ENCODE data around the gene GPRC6A.

The GPRC6A gene, protein sequence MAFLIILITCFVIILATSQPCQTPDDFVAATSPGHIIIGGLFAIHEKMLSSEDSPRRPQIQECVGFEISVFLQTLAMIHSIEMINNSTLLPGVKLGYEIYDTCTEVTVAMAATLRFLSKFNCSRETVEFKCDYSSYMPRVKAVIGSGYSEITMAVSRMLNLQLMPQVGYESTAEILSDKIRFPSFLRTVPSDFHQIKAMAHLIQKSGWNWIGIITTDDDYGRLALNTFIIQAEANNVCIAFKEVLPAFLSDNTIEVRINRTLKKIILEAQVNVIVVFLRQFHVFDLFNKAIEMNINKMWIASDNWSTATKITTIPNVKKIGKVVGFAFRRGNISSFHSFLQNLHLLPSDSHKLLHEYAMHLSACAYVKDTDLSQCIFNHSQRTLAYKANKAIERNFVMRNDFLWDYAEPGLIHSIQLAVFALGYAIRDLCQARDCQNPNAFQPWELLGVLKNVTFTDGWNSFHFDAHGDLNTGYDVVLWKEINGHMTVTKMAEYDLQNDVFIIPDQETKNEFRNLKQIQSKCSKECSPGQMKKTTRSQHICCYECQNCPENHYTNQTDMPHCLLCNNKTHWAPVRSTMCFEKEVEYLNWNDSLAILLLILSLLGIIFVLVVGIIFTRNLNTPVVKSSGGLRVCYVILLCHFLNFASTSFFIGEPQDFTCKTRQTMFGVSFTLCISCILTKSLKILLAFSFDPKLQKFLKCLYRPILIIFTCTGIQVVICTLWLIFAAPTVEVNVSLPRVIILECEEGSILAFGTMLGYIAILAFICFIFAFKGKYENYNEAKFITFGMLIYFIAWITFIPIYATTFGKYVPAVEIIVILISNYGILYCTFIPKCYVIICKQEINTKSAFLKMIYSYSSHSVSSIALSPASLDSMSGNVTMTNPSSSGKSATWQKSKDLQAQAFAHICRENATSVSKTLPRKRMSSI

DNA sequence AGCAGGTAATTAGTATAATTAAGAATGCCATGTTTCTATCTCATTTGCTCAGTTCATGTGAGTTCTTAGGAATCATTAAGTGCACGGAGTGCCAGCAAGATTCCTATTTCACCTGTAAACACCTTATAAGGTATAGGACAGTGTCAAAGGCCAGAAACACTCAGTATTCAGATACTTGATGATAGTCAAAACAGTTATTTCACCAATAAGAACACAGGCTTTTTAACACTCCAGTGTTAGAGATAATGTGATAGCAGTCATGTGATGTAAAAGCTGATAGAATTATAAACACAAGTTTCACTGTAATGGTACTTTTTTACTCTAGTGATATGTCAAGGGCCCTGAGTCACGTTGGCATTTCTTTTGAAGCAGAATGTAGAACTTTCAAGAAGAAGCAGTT lies at the start of gene GPRC6A:
GPRC6A (minus strand) TSS at position 101 of the 400 bp plus-strand sequence; CDS start at position 31, 70 bp downstream.
- TF ChIP-seq, protein P1, sequence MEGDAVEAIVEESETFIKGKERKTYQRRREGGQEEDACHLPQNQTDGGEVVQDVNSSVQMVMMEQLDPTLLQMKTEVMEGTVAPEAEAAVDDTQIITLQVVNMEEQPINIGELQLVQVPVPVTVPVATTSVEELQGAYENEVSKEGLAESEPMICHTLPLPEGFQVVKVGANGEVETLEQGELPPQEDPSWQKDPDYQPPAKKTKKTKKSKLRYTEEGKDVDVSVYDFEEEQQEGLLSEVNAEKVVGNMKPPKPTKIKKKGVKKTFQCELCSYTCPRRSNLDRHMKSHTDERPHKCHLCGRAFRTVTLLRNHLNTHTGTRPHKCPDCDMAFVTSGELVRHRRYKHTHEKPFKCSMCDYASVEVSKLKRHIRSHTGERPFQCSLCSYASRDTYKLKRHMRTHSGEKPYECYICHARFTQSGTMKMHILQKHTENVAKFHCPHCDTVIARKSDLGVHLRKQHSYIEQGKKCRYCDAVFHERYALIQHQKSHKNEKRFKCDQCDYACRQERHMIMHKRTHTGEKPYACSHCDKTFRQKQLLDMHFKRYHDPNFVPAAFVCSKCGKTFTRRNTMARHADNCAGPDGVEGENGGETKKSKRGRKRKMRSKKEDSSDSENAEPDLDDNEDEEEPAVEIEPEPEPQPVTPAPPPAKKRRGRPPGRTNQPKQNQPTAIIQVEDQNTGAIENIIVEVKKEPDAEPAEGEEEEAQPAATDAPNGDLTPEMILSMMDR (conservative IDR thresholded peaks at IDR 0.05; ENCODE audit: control insufficient read depth, insufficient read depth, low read depth, low read length): no peak
- H3K4me3 ChIP-seq (ENCODE audit: control insufficient read depth, low read depth, low read length): no peak within 1 kb of the TSS
- DNase-seq (ENCODE audit: low read depth): no peak

DNA sequence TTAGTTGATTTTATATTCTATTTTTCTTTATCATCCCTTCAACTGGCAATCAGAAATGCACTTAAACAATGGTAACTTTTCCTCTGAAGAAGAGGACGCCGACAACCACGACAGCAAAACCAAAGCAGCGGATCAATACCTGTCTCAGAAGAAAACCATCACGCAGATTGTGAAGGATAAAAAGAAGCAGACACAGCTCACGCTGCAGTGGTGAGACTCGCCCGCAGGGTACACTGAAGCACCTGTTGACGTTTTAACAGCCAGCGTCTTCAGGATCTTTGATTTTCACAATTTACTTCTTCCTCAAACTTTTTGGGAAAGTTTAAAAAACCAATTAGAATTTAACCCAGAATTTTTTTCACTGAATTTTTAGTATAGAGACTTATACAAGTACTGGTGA lies 48.9 kb upstream of the GPRC6A start:
- no peak overlapping the region for H3K4me3 ChIP-seq (ENCODE audit: control insufficient read depth, low read depth, low read length)
- DNase-seq (ENCODE audit: low read depth): no peak
- TF ChIP-seq, protein P1 (conservative IDR thresholded peaks at IDR 0.05; ENCODE audit: control insufficient read depth, insufficient read depth, low read depth, low read length): no peak

DNA sequence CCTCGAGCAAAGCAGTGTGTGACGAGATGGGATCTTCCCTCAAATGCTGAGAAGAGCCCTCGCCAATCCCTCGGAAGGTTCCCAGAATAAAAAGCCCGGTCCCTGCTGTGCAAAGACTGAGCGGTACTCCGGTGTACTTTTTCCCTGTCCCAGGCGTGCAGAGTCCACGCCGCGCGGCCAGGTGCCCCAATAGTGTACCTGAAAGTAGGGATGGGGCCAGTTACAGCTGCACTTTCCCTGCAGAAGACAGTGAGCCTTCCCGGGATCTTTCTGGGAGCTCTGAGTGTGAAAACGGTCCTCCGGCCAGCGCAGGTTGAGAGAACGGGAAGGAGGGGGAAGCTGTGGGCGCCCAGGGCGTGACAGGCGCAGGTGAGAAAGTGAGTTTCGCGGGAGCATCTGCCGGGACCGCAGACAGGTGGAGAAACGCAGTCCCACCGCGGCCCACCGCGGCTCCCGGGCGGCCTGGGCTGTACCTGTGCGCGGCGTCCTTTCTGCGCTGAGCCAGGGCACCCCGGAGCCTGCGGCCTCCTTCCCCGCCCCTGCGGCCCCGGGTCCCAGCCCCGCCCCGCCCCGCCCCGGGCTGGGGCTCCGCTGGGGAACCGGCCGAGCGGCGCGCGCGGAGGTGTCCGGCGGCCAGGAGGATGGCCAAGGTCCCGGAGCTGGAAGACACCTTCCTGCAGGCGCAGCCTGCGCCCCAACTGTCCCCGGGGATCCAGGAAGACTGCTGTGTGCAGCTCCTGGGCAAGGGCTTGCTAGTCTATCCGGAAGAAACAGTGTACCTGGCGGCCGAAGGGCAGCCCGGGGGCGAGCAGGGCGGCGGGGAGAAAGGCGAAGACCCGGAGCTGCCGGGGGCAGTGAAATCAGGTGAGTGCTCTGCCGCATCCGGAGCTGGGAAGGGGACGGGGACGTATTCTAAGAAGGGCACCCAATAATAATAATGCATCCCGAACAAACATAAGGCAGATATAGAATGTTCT lies 48.0 kb upstream of the GPRC6A start, which contains the start of gene RFX6:
RFX6 (plus strand) TSS at position 608 of the 977 bp plus-strand sequence; CDS start at position 642, 34 bp downstream.
- H3K4me3 ChIP-seq (ENCODE audit: control insufficient read depth, low read depth, low read length): no peak within 1 kb of the TSS
- TF ChIP-seq, protein P1 (conservative IDR thresholded peaks at IDR 0.05; ENCODE audit: control insufficient read depth, insufficient read depth, low read depth, low read length): no peak
- no peak for DNase-seq (ENCODE audit: low read depth)

DNA sequence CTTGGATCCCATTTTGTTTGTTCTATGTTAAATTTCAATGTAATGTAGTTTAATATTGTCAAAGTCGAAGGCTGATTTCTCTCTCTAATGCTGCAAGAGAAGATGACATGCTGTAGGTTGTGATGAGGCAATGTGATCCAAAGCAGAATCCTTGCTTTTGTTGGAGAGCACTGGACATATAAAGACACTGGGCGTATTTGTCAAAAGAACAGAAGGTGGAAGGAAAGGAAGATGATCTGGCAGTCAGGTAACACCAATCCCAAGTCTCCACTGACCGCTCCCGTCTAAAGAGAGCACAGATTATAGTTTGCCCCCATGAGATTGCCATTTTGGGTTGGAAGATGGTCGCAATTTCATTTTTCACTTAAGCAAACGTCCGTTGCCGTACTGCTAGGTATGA lies 47.2 kb upstream of the GPRC6A start:
- DNase-seq (ENCODE audit: low read depth): no peak
- H3K4me3 ChIP-seq (ENCODE audit: control insufficient read depth, low read depth, low read length): no peak overlapping the region
- TF ChIP-seq, protein P1 (conservative IDR thresholded peaks at IDR 0.05; ENCODE audit: control insufficient read depth, insufficient read depth, low read depth, low read length): no peak

DNA sequence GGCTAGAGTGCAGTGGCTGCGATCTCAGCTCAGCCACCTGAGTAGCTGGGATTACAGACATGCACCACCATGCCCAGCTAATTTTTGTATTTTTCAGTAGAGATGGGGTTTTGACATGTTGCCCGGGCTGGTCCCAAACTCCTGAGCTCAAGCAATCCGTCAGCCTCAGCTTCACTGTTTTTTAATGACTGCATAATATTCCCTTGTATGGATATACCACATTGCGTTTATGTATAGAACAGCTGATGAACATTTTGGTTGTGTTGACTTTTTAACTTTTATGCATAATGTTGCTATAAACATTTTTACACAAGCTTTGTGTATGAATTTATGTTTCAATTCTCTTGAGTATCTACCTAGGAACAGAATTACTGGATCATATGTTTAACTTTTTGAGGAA lies 43.9 kb upstream of the GPRC6A start:
- TF ChIP-seq, protein P1 (conservative IDR thresholded peaks at IDR 0.05; ENCODE audit: control insufficient read depth, insufficient read depth, low read depth, low read length): no peak
- no peak overlapping the region for H3K4me3 ChIP-seq (ENCODE audit: control insufficient read depth, low read depth, low read length)
- no peak for DNase-seq (ENCODE audit: low read depth)
